Erythroblast (primary cell): ENCODE data around the gene ADRA2A.

Experiments used
- DNase-seq, 2 experiments: peaks; one replicate each; lab custom pipeline; 2025; lab: John Stamatoyannopoulos, UW
- GATA1 ChIP-seq: IDR thresholded peaks from 2 replicates; pipeline ENCODE4 v1.6.1; 2011; ENCODE audit warnings: low read depth, mild to moderate bottlenecking, control low read depth, low read length, moderate library complexity
- POLR2A ChIP-seq: IDR thresholded peaks from 2 replicates; pipeline ENCODE4 v1.6.1; 2011; ENCODE audit warnings: mild to moderate bottlenecking, low read length

Gene ADRA2A

DNA sequence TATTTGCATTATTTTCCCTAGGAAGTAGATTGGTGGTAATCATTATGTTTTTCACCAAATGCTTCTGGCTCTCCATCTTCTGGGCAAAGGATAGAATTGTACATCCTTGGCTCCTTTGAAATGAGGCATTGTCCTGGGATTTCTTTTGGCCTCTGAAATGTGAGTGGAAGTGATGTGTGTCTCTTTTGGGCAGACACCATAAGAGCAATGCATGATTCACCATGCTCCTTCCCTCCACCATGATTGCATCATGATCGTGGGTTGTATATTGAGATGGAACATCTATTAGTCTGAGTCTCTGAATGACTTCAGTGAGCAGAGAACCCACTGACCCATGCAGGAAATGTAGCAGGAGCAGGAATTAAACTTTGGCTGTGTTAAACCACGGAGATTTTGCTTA lies 49.2 kb downstream of the ADRA2A start:
- TF ChIP-seq POLR2A = no peak
- no peak for TF ChIP-seq GATA1
- no peak for DNase-seq

DNA sequence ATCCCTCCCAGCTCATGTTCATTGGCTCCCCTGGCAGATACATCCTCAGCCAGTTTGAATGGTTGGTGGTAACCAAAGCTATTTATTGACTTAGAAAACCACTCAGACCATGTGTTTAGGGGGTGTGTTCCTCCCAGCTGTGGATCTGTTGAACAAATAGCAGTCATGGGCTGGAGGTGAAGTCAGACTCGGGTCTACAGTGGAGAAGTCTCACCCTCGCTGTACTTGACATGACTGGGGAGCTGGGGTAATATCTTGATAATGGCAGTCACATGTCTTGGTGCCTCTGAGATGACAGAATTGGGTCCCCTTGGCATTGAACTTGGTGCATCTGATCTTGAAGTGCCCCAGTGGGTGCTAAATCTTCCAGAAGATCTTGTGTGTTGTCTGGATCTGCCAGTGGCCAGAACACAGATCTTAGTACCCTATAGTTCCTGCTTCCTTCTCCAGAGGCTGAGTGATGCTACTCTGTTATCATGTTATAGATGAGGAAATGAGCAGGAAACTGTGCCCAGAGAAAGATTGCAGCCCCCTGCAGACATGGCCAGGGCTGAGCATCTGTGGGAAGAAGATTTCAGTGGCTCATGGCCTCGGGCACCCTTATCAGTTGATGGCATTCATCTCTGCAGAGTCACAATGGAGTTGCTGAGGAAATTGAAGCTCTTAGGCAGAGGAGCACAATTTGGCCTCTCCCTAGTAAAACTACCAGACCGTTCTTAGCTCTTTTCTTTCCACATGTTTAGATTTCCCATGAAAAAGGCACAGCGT lies 50.4 kb downstream of the ADRA2A start:
- TF ChIP-seq POLR2A (no peak), GATA1 (no peak)
- peak; percentile 75 to 86 for DNase-seq

DNA sequence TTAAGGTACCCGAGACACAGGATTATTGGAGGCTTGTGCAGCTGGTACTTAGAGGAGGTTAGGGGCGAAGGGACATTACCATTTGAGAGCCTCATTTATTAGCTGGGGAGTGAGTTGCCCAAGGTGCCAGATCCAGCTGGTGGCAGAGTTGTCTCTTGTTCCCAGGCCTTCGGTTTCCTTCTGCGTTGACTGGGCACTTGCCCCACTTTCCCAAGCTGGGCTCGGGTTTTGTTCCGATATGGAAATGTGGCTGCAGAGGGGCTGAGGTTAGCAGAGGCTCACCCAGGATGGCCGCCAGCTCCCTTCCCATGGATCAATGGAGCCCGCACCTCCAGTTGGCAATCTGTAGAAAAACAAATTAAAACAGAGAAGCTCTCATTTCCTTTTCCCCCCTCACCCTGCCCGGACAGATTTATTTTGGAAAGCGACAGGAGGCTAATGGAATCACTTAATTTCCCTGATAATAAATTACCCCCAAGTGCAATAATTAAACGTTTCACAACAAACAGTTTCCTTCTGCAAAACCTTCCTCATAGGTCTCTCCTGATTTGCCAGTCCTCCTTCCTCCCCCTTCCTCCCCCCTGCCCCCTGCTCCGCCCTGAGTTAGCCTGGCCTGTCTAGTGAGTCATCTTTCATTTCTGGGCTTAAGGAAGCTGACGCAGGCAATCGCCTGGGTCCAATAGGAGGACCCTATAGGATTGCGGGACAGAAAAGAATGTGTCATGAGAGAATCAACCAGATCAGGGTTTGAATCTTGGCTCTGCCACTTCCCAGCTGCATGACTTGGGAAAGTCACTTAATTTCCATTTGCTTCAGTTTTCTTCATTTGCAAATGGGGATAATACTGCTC lies 51.7 kb downstream of the ADRA2A start:
- TF ChIP-seq POLR2A (no peak), GATA1 (no peak)
- DNase-seq = peak; percentile 20 to 50

DNA sequence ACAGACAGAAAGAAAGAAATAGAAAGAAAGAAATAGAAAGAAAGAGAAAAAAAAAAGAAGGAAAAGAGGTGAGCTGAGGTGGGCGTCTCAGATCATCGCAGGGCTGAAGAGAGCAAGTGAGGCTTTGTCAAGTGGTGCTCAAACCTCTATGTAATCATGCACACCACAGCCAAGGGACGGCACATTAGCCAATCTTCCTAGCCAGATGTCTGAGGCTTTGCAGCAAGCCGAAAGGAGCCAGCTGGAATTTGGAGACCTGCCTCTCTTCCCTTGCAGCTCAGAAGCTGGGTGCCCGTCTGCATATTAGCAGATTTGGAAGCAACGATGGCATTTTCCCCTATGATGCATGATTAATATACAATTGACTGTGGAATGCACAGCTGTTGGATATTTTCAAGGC lies 52.5 kb downstream of the ADRA2A start:
- TF ChIP-seq POLR2A = no peak
- no peak for TF ChIP-seq GATA1
- DNase-seq = no peak

DNA sequence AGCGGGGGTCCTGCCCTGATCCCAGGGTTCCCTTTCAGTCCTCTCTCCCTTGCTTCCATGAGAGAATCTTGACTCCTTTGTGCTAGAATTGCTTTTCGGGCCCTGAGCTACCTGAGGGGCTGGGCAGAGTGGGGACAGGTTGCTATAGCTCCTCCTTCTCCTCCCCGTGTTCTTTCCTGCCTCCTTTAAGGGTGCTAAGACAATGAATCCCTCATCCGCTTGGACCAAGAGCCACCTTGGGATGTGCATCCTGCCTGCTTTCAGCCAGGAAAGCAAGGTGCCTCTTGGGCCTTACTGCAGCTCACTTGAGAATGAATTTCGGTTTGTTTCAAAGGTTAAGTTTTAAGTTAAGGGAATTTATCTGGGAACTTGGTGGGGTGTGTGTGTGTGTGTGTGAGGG lies 53.6 kb downstream of the ADRA2A start:
- no peak for DNase-seq
- TF ChIP-seq POLR2A (no peak), GATA1 (no peak)
